Mucosa of stomach (tissue), 1 donor: ENCODE results near the gene GPR26.

ENCODE experiments used
- H3K27me3 ChIP-seq: one replicate; pipeline ENCODE4 v1.7.0; 2013; ENCODE audit warnings: mild to moderate bottlenecking, low read length; ENCODE audit not compliant: control insufficient read depth, insufficient read depth
- H3K36me3 ChIP-seq: one replicate; pipeline ENCODE4 v1.7.0; 2013; ENCODE audit warnings: low read length; ENCODE audit not compliant: control insufficient read depth, insufficient read depth
- H3K4me1 ChIP-seq: one replicate; pipeline ENCODE4 v1.7.0; 2013; ENCODE audit warnings: mild to moderate bottlenecking, low read length; ENCODE audit not compliant: control insufficient read depth, insufficient read depth
- H3K4me3 ChIP-seq: one replicate; pipeline ENCODE4 v1.7.0; 2013; ENCODE audit warnings: low read length
- H3K9ac ChIP-seq: one replicate; pipeline ENCODE4 v1.7.0; 2013; ENCODE audit warnings: mild to moderate bottlenecking, low read length, moderate library complexity
- H3K9me3 ChIP-seq: one replicate; pipeline ENCODE4 v1.7.0; 2013; ENCODE audit warnings: mild to moderate bottlenecking, low read length, moderate library complexity; ENCODE audit not compliant: control insufficient read depth
- donor health status: Pancreatic carcinoma.

The GPR26 gene

GRCh38 chr10:123651421-123652047, 14.6 kb upstream of the GPR26 start:
- H3K27me3 ChIP-seq = no peaks in the 10 kb centered on the region
- H3K4me1 ChIP-seq = no peaks in the 10 kb centered on the region
- no peaks in the 10 kb centered on the region for H3K9me3 ChIP-seq
- H3K4me3 ChIP-seq = no peak overlapping the region
- H3K9ac ChIP-seq = no peak overlapping the region
- H3K36me3 ChIP-seq = no peaks in the 10 kb centered on the region

GRCh38 chr10:123655751-123656150, 10.4 kb upstream of the GPR26 start:
- Histone ChIP-seq H3K9ac (no peak overlapping the region), H3K36me3 (no peaks in the 10 kb centered on the region)

GRCh38 chr10:123663522-123663921, 2.6 kb upstream of the GPR26 start:
- H3K27me3 ChIP-seq = no peaks in the 10 kb centered on the region
- no peak overlapping the region for H3K4me3 ChIP-seq
- no peaks in the 10 kb centered on the region for H3K9me3 ChIP-seq
- no peaks in the 10 kb centered on the region for H3K4me1 ChIP-seq
- no peak overlapping the region for H3K9ac ChIP-seq
- H3K36me3 ChIP-seq = no peaks in the 10 kb centered on the region

More at GRCh38 chr10:123655751-123656150, 10.4 kb upstream of the GPR26 start:
- Histone ChIP-seq H3K27me3 (no peaks in the 10 kb centered on the region), H3K4me1 (no peaks in the 10 kb centered on the region), H3K9me3 (no peaks in the 10 kb centered on the region), H3K4me3 (no peak overlapping the region)

- Histone ChIP-seq H3K27me3 (no peaks in the 10 kb centered on the region), H3K36me3 (no peaks in the 10 kb centered on the region), H3K4me3 (no peak overlapping the region), H3K9ac (no peak overlapping the region), H3K9me3 (no peaks in the 10 kb centered on the region), H3K4me1 (no peaks in the 10 kb centered on the region)
These were observed 466 bp upstream of the GPR26 start for GRCh38 chr10:123665491-123666286.

GRCh38 chr10:123669886-123670285, 3.7 kb downstream of the GPR26 start:
- H3K27me3 ChIP-seq = no peaks in the 10 kb centered on the region
- H3K9me3 ChIP-seq = no peaks in the 10 kb centered on the region
- no peak overlapping the region for H3K9ac ChIP-seq
- H3K4me3 ChIP-seq = no peak overlapping the region
- H3K4me1 ChIP-seq = no peaks in the 10 kb centered on the region
- no peaks in the 10 kb centered on the region for H3K36me3 ChIP-seq

GRCh38 chr10:123673198-123673597, 7.0 kb downstream of the GPR26 start:
- Histone ChIP-seq H3K4me3 (no peak overlapping the region), H3K9ac (no peak overlapping the region), H3K4me1 (no peaks in the 10 kb centered on the region), H3K36me3 (no peaks in the 10 kb centered on the region), H3K27me3 (no peaks in the 10 kb centered on the region), H3K9me3 (no peaks in the 10 kb centered on the region)

- Histone ChIP-seq H3K27me3 (no peaks in the 10 kb centered on the region), H3K36me3 (no peaks in the 10 kb centered on the region), H3K4me1 (no peaks in the 10 kb centered on the region), H3K9ac (no peak overlapping the region), H3K4me3 (no peak overlapping the region), H3K9me3 (no peaks in the 10 kb centered on the region)
These were observed 8.6 kb downstream of the GPR26 start for GRCh38 chr10:123674741-123675140.

- Histone ChIP-seq H3K9me3 (no peaks in the 10 kb centered on the region), H3K27me3 (no peaks in the 10 kb centered on the region), H3K4me3 (no peak overlapping the region), H3K36me3 (no peaks in the 10 kb centered on the region), H3K4me1 (no peaks in the 10 kb centered on the region), H3K9ac (no peak overlapping the region)
These were observed 9.7 kb downstream of the GPR26 start for GRCh38 chr10:123675811-123676210.

GRCh38 chr10:123677556-123677955, 11.4 kb downstream of the GPR26 start:
- H3K4me1 ChIP-seq = no peaks in the 10 kb centered on the region
- H3K27me3 ChIP-seq = no peaks in the 10 kb centered on the region
- no peak overlapping the region for H3K4me3 ChIP-seq
- H3K36me3 ChIP-seq = no peaks in the 10 kb centered on the region
- no peak overlapping the region for H3K9ac ChIP-seq
- H3K9me3 ChIP-seq = no peaks in the 10 kb centered on the region

GRCh38 chr10:123678376-123678775, 12.2 kb downstream of the GPR26 start:
- no peaks in the 10 kb centered on the region for H3K4me1 ChIP-seq
- no peaks in the 10 kb centered on the region for H3K27me3 ChIP-seq
- H3K9me3 ChIP-seq = no peaks in the 10 kb centered on the region
- H3K36me3 ChIP-seq = no peaks in the 10 kb centered on the region
- H3K9ac ChIP-seq = no peak overlapping the region
- H3K4me3 ChIP-seq = no peak overlapping the region

- Histone ChIP-seq H3K4me1 (no peaks in the 10 kb centered on the region), H3K9me3 (no peaks in the 10 kb centered on the region), H3K4me3 (no peak overlapping the region), H3K9ac (no peak overlapping the region), H3K27me3 (no peaks in the 10 kb centered on the region), H3K36me3 (no peaks in the 10 kb centered on the region)
These were observed 15.1 kb downstream of the GPR26 start for GRCh38 chr10:123681285-123681684.

GRCh38 chr10:123682477-123682876, 16.3 kb downstream of the GPR26 start:
- H3K9ac ChIP-seq = no peak overlapping the region
- no peaks in the 10 kb centered on the region for H3K9me3 ChIP-seq
- H3K4me3 ChIP-seq = no peak overlapping the region
- no peaks in the 10 kb centered on the region for H3K4me1 ChIP-seq
- no peaks in the 10 kb centered on the region for H3K36me3 ChIP-seq
- H3K27me3 ChIP-seq = no peaks in the 10 kb centered on the region
